SU-DHL-6 (cell line): ENCODE results near the gene SMPDL3A.

Source experiments
- CTCF ChIP-seq: fragments of 200-600 bp; sonication (generic); IDR thresholded peaks from one replicate; pipeline ENCODE4 v1.5.1; 2017; ENCODE audit warnings: antibody characterized with exemption, mild to moderate bottlenecking, low read length, moderate library complexity; ENCODE audit not compliant: insufficient read depth, poor library complexity, severe bottlenecking
- EZH2phosphoT487 ChIP-seq: fragments of 200-600 bp; sonication (generic), shearing (Covaris generic); conservative IDR thresholded peaks from 2 replicates; pipeline ENCODE4 v1.6.1; 2018; ENCODE audit warnings: mild to moderate bottlenecking, antibody characterized with exemption, low read length, moderate library complexity, mixed read lengths

GRCh38 chr6:122772724-122773415, 16.2 kb upstream of the SMPDL3A start:
- TF ChIP-seq CTCF: no peak
- TF ChIP-seq EZH2phosphoT487: no peak
